Lung (tissue), 12 donors: ENCODE results near the gene CFAP157. TPM values are rescaled to one million over a fixed set of nuclear protein-coding genes. Genes with fewer than 3 reads are reported as not detected.

Source experiments
- ATAC-seq: fragments of 200-7000 bp; cut with Tn5 transposase; one replicate; pipeline ENCODE4 v1.9.1; 2020; ENCODE audit warnings: moderate number of reproducible peaks; ENCODE audit not compliant: insufficient read depth, low FRiP score
- DNase-seq, 3 donors: peaks; one replicate each; pipeline ENCODE4 v3.0.0-alpha.2; 2013 to 2017
- H3K27ac ChIP-seq, 2 donors: one replicate each; pipeline ENCODE4 v1.5.1; 2013; ENCODE audit warnings: mild to moderate bottlenecking in 2 of 2, moderate library complexity in 2 of 2, control low read depth in 1 of 2, inconsistent platforms in 1 of 2, low read depth in 1 of 2, low read length in 1 of 2
- H3K27me3 ChIP-seq, 3 donors: one replicate each; pipeline ENCODE4 v1.5.1; 2013; ENCODE audit warnings: low read length in 2 of 3; ENCODE audit not compliant: control insufficient read depth in 3 of 3, insufficient read depth in 3 of 3
- H3K36me3 ChIP-seq, 4 donors: one replicate each; pipeline ENCODE4 v1.5.1; 2013; ENCODE audit warnings: low read length in 4 of 4, mild to moderate bottlenecking in 1 of 4, moderate library complexity in 1 of 4; ENCODE audit not compliant: control insufficient read depth in 4 of 4, insufficient read depth in 4 of 4
- H3K4me1 ChIP-seq, 5 donors: one replicate each; pipeline ENCODE4 v1.5.1; 2013; ENCODE audit warnings: low read length in 5 of 5, mild to moderate bottlenecking in 2 of 5, moderate library complexity in 1 of 5; ENCODE audit not compliant: control insufficient read depth in 5 of 5, insufficient read depth in 5 of 5
- H3K4me3 ChIP-seq: one replicate; pipeline ENCODE4 v1.5.1; 2013; ENCODE audit warnings: mild to moderate bottlenecking, control low read depth, moderate library complexity
- H3K9ac ChIP-seq, 2 donors: one replicate each; pipeline ENCODE4 v1.5.1; 2013; ENCODE audit warnings: low read length in 2 of 2, control low read depth in 1 of 2; ENCODE audit not compliant: insufficient read depth in 1 of 2
- H3K9me3 ChIP-seq, 4 donors: one replicate each; pipeline ENCODE4 v1.5.1; 2013; ENCODE audit warnings: low read length in 3 of 4, mild to moderate bottlenecking in 1 of 4, moderate library complexity in 1 of 4; ENCODE audit not compliant: control insufficient read depth in 4 of 4, insufficient read depth in 3 of 4
- CTCF ChIP-seq: IDR thresholded peaks from 2 replicates; pipeline ENCODE4 v1.5.1; 2012; ENCODE audit warnings: mild to moderate bottlenecking; ENCODE audit errors: control extremely low read depth, extremely low read depth
- WGBS, 2 donors: extraction: QIAGEN DNeasy Blood & Tissue Kit; methylation state at CpG; one replicate each; pipeline ENCODE4 v1.1.7; 2013; 5-methylcytosine and 5-hydroxymethylcytosine counted together
- polyA plus RNA-seq, 2 donors: library from polyadenylated mRNA; stranded (reverse); fragments of 200-250 nt; gene quantifications; one replicate each; pipeline ENCODE4 v1.2.1, GENCODE V29; 2013
- total RNA-seq, 2 donors: library from RNA; depleted of rRNA in 1 of 2; stranded (reverse); fragments of >200 nt in 1 of 2; gene quantifications; one replicate each; pipeline ENCODE4 v1.2.1, GENCODE V29; 2014 to 2021
- donor health status: control.
- donor health status: control.
- donor health status: Bipolar disorder and iron deficiency.
- donor health status: healthy.
- donor health status: DM: yes; HTN: yes; CAD: no.

The CFAP157 gene
- total and polyA plus RNA-seq, 4 donors = 14.6 to 40.6 (median 16.1) TPM

- Histone ChIP-seq H3K27me3 (no peaks in the 10 kb centered on the region), H3K4me1 (peaks cover 0 to 10% (median 0%) of the 10 kb centered on the region in 5 donors), H3K9ac (no peak overlapping the region), H3K36me3 (peaks cover 0 to 6% (median 0%) of the 10 kb centered on the region in 4 donors), H3K9me3 (no peaks in the 10 kb centered on the region), H3K4me3 (no peak overlapping the region), H3K27ac (no peak overlapping the region)
- no peak for DNase-seq
- WGBS, 2 donors = 78 to 79% methylated on average over 18 to 19 of the region's 19 CpGs
- no peak for ATAC-seq
- no peak for TF ChIP-seq CTCF
Observed at GRCh38 chr9:127714020-127714750, 7.4 kb downstream of the CFAP157 start.

GRCh38 chr9:127714951-127715469 lies 8.2 kb downstream of the CFAP157 start:
- H3K4me1 ChIP-seq = peaks cover 0 to 10% (median 0%) of the 10 kb centered on the region in 5 donors
- WGBS, 2 donors = 0 to 1% methylated on average over 41 to 44 of the region's 44 CpGs
- peak overlapping the region; percentile 60 to 74 for H3K27ac ChIP-seq
- no peaks in the 10 kb centered on the region for H3K9me3 ChIP-seq
- DNase-seq = no peak
- no peaks in the 10 kb centered on the region for H3K27me3 ChIP-seq
- peak overlapping the region; percentile 51 to 62 for H3K9ac ChIP-seq
- ATAC-seq = peak; percentile 5
- H3K36me3 ChIP-seq = peaks cover 0 to 6% (median 0%) of the 10 kb centered on the region in 4 donors
- peak overlapping the region; percentile 74 for H3K4me3 ChIP-seq
- no peak for TF ChIP-seq CTCF

GRCh38 chr9:127715470-127716337 lies 8.9 kb downstream of the CFAP157 start, which contains the start of the genes PTRH1 and TTC16:
TSS of gene PTRH1 (minus strand) at chr9:127715663. CDS start at chr9:127715639, 24 bp downstream.
TSS of gene TTC16 (plus strand) at chr9:127716079. CDS start at chr9:127716146, 67 bp downstream.
- peak; percentile 98 for DNase-seq
- H3K27ac ChIP-seq = peak within 1 kb of the TSS; percentile 73 to 74
- H3K9me3 ChIP-seq = no peaks in the 10 kb centered on the region
- WGBS, 2 donors = 5 to 7% methylated on average over 65 of the region's 65 CpGs
- ATAC-seq = peak; percentile 98
- TF ChIP-seq CTCF = no peak
- H3K27me3 ChIP-seq = no peaks in the 10 kb centered on the region
- peaks cover 0 to 6% (median 0%) of the 10 kb centered on the region in 4 donors for H3K36me3 ChIP-seq
- peak within 1 kb of the TSS; percentile 51 to 79 for H3K9ac ChIP-seq
- peaks cover 0 to 10% (median 0%) of the 10 kb centered on the region in 5 donors for H3K4me1 ChIP-seq
- peak within 1 kb of the TSS; percentile 74 for H3K4me3 ChIP-seq
